ENCODE results near the gene NOL7. TPM values are rescaled to one million over a fixed set of nuclear protein-coding genes. Genes with fewer than 3 reads are reported as not detected.

The NOL7 gene
- total RNA-seq, 4 donors from 2014 or later = 92.4 to 120 (median 98.5) TPM

DNA sequence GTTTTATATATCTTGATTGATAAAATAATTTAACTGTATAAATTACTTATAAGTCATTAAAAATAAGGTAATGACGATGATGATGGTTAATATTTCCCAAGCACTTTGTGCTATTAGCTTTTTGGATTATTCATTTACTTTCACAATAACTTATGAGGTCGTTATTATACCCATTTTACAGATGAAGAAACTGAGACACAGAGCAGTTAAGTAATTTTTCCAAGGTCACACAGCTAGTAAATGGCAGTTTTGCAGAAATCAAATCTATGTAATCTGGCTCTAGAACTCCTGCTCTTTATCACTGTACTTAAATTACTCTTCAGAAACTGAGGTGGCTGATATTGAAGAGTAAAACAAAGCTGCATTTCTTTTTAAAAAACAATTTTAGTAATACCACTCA, 18.2 kb downstream of the NOL7 start:
- Histone ChIP-seq H3K4me3 (no peak overlapping the region), H3K27ac (no peak overlapping the region), H3K4me1 (peaks cover 0 to 15% (median 0%) of the 10 kb centered on the region in 3 donors), H3K27me3 (no peaks in the 10 kb centered on the region), H3K36me3 (peaks cover 0 to 74% of the 10 kb centered on the region in 2 donors), H3K9me3 (no peaks in the 10 kb centered on the region)
- TF ChIP-seq POLR2AphosphoS5 (IDR thresholded peaks at IDR 0.05) (no peak), EP300 (IDR thresholded peaks at IDR 0.05) (no peak), POLR2A (IDR thresholded peaks at IDR 0.05) (no peak), CTCF (IDR thresholded peaks at IDR 0.05) (no peak)
- no peak for ATAC-seq
- 92 to 98% methylated on average over 2 of the region's 2 CpGs for WGBS, 2 donors (ENCODE audit: low coverage in 1 of 2)

GRCh38 chr6:13635948-13636658, 21.0 kb downstream of the NOL7 start:
- peaks cover 0 to 74% of the 10 kb centered on the region in 2 donors for H3K36me3 ChIP-seq
- no peaks in the 10 kb centered on the region for H3K9me3 ChIP-seq
- ATAC-seq = no peak
- H3K4me1 ChIP-seq = peaks cover 0 to 15% (median 0%) of the 10 kb centered on the region in 3 donors
- no peak overlapping the region for H3K27ac ChIP-seq
- TF ChIP-seq CTCF (IDR thresholded peaks at IDR 0.05) (no peak), POLR2A (IDR thresholded peaks at IDR 0.05) (no peak), EP300 (IDR thresholded peaks at IDR 0.05) (no peak), POLR2AphosphoS5 (IDR thresholded peaks at IDR 0.05) (no peak)
- no peak overlapping the region for H3K4me3 ChIP-seq
- WGBS, 2 donors (ENCODE audit: low coverage in 1 of 2) = 72 to 83% methylated on average over 4 of the region's 4 CpGs
- H3K27me3 ChIP-seq = no peaks in the 10 kb centered on the region

DNA sequence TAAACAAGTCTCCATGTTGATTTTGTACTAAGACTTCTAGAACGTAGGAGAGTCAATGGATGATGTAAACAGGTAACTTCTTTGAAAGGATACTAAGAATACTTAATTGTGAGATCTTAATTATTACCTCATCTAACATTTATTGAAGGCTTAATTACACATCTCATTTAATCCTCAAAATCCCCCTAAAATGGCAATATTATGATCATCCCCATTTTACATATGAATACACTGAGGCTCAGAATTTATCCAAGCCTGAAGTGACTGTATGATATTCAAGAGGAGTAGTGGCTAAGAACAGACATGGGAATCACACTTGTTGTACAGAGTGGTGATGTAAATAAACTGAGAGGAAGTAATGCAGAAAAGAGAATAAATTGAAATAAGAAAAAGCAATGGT, 22.9 kb downstream of the NOL7 start:
- no peak for TF ChIP-seq POLR2A (IDR thresholded peaks at IDR 0.05)
- no peak for TF ChIP-seq POLR2AphosphoS5 (IDR thresholded peaks at IDR 0.05)
- no peak for TF ChIP-seq EP300 (IDR thresholded peaks at IDR 0.05)
- TF ChIP-seq CTCF (IDR thresholded peaks at IDR 0.05) = no peak
- Histone ChIP-seq H3K36me3 (peaks cover 0 to 63% of the 10 kb centered on the region in 2 donors), H3K27ac (no peak overlapping the region), H3K9me3 (no peaks in the 10 kb centered on the region), H3K27me3 (no peaks in the 10 kb centered on the region), H3K4me3 (no peak overlapping the region), H3K4me1 (peaks cover 0 to 4% (median 0%) of the 10 kb centered on the region in 3 donors)
- 86 to 100% methylated on average over 1 of the region's 1 CpG for WGBS, 2 donors (ENCODE audit: low coverage in 1 of 2)
- ATAC-seq = no peak

- 69 to 87% methylated on average over 4 of the region's 4 CpGs for WGBS, 2 donors (ENCODE audit: low coverage in 1 of 2)
- Histone ChIP-seq H3K4me1 (peaks cover 0 to 4% (median 0%) of the 10 kb centered on the region in 3 donors), H3K4me3 (no peak overlapping the region), H3K9me3 (no peaks in the 10 kb centered on the region), H3K27ac (no peak overlapping the region), H3K36me3 (peaks cover 0 to 66% of the 10 kb centered on the region in 2 donors), H3K27me3 (no peaks in the 10 kb centered on the region)
- TF ChIP-seq POLR2A (IDR thresholded peaks at IDR 0.05) (no peak), CTCF (IDR thresholded peaks at IDR 0.05) (no peak), POLR2AphosphoS5 (IDR thresholded peaks at IDR 0.05) (no peak), EP300 (IDR thresholded peaks at IDR 0.05) (no peak)
- no peak for ATAC-seq
Observed at GRCh38 chr6:13638626-13639025, 23.5 kb downstream of the NOL7 start.

DNA sequence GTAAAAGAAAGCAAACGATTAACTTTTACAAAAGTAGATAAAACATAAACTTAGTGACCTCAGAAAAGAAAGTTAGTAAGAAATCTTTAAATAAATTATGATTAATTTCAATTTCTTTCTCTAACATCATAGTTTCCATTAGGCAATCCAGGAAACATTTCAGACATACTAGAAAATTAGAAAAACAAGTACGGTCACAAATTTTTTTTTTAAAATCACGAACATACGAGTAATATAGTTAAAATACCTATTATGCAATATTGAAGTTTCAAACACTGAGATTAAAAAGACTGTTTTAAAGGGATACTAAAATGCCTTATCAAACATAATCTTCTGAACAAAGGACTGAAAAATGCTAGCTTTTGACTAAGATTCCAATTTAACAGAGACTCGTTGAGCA, 26.2 kb downstream of the NOL7 start:
- ATAC-seq = no peak
- Histone ChIP-seq H3K27me3 (no peaks in the 10 kb centered on the region), H3K9me3 (no peaks in the 10 kb centered on the region), H3K4me3 (no peak overlapping the region), H3K36me3 (peaks cover 0 to 69% of the 10 kb centered on the region in 2 donors), H3K4me1 (no peaks in the 10 kb centered on the region), H3K27ac (no peak overlapping the region)
- WGBS, 2 donors (ENCODE audit: low coverage in 1 of 2) = 40 to 61% methylated on average over 5 of the region's 5 CpGs
- no peak for TF ChIP-seq POLR2A (IDR thresholded peaks at IDR 0.05)
- TF ChIP-seq POLR2AphosphoS5 (IDR thresholded peaks at IDR 0.05) = no peak
- no peak for TF ChIP-seq EP300 (IDR thresholded peaks at IDR 0.05)
- no peak for TF ChIP-seq CTCF (IDR thresholded peaks at IDR 0.05)

All from gastroesophageal sphincter (tissue), 4 donors.